ENCODE results near the gene ZNF436.
"Not testable (repeated sequence)": the region's sequence is repeated elsewhere in the genome, so short reads cannot be mapped to it uniquely, and the experiment has no call there.

The ZNF436 gene

DNA sequence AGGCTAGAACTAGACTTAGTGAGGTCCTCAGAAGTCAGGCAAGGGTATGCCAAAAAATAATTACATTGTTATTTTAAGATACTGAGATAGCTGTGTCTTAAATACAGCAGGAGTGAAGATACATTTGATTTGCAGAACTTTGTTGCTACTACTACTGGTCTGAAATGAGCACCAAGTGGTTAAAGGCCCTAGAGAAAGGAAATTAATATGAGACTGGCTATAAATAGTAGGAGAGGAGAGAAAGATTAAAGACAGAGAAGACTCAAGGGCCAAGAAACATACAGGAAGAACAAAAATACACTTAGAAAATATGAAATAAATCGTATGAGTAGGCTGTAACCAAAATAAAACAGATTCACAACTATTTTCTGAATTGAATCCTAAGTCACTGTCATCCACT is 46.9 kb downstream of the ZNF436 start:
- DNase-seq (ENCODE audit: low read depth in 1 of 2, low spot score in 1 of 2), result no peak

DNA sequence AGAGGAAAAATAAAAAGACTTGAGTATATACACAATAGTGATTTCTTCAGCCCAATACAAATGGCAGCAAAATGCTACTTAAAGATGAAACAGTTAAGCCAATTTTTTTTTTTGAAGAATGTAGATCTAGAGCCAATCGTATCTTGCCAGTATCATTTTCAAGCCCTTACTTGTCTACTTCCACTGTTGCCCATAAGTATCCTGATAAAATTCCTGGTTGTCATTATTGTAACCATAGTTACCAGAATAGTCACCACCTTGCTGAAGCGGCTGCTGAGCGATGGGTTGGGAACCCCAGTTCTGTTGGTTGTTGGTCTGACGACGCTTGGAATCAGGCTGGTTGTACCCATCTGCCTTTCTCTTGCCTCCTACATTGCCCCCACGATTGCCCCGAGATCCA is 59.4 kb downstream of the ZNF436 start:
- DNase-seq (ENCODE audit: low read depth in 1 of 2, low spot score in 1 of 2), result not testable (repeated sequence)

All from activated T-helper 1 cell treated with anti-CD3 and anti-CD28 coated beads, Interleukin-2, amount 50 U/mL, for 16 hours (primary cell).